K562 (cell line): ENCODE results near the gene ENKD1. TPM values are rescaled to one million over a fixed set of nuclear protein-coding genes. Genes with fewer than 3 reads are reported as not detected.

Experiments
- KLF6 ChIP-seq: fragments of 250-450 bp; sonication (Bioruptor Pico); IDR thresholded peaks from 2 replicates; pipeline ENCODE4 v1.4.0; 2020; ENCODE audit warnings: mild to moderate bottlenecking, moderate library complexity, borderline replicate concordance
- MCM3 ChIP-seq: fragments of 450-650 bp; IDR thresholded peaks from 2 replicates; pipeline ENCODE4 v1.6.1; 2016
- NCOR1 ChIP-seq: fragments of 450-650 bp; IDR thresholded peaks from 2 replicates; pipeline ENCODE4 v1.6.1; 2016; ENCODE audit warnings: mild to moderate bottlenecking, moderate library complexity
- NFE2L1 ChIP-seq: fragments of 450-650 bp; IDR thresholded peaks from 2 replicates; pipeline ENCODE4 v1.6.1; 2016; ENCODE audit warnings: missing genetic modification characterization, low read depth, mild to moderate bottlenecking, missing compliant biosample characterization, moderate library complexity, borderline replicate concordance
- RFX5 ChIP-seq: IDR thresholded peaks from 2 replicates; pipeline ENCODE4 v1.6.1; 2011; ENCODE audit warnings: low read depth, mild to moderate bottlenecking, improper control_type of control experiment, low read length
- ZNF695 ChIP-seq: fragments of 450-650 bp; formaldehyde crosslinking; IDR thresholded peaks from 2 replicates; pipeline ENCODE4 v1.4.0; 2020; ENCODE audit warnings: mild to moderate bottlenecking, moderate library complexity
- polyA plus RNA-seq, 8 experiments: library from polyadenylated mRNA; depleted of rRNA in 4 of 8; stranded (reverse) in 5 of 8; unstranded in 3 of 8; fragments of >200 nt; fragmentation: Nextera tagmentation in 2 of 8; fragmentation: Illumina TruSeq in 1 of 8; extraction: Ambion mirVana in 2 of 8; extraction: Trizol in 1 of 8; gene quantifications; 2 replicates each; pipeline versions ENCODE4 v1.2.1 to v1.2.3, GENCODE V29; 2011 to 2014; ENCODE audit warnings: inconsistent platforms in 1 of 8, missing spikeins in 1 of 8
- total RNA-seq, 7 experiments: library from RNA; depleted of rRNA in 6 of 7; stranded (reverse); fragments of >200 nt in 6 of 7; fragmentation: Illumina TruSeq in 2 of 7; extraction: Trizol in 2 of 7; gene quantifications; 2 replicates each; pipeline versions ENCODE4 v1.2.1 to v1.2.3, GENCODE V29; 2011 to 2021; ENCODE audit warnings: low replicate concordance in 1 of 7
- TF ChIP-seq, protein P1 (sequence below), 2 experiments: fragments of 450-650 bp; formaldehyde crosslinking in 1 of 2; IDR thresholded peaks; 2 replicates each; pipeline versions ENCODE4 v1.4.0 to v1.6.1; 2014 to 2020; ENCODE audit warnings: mild to moderate bottlenecking in 2 of 2, borderline replicate concordance in 1 of 2, low read depth in 1 of 2
- TF ChIP-seq, protein P2 (sequence below): fragments of 250-450 bp; sonication (Bioruptor Pico); IDR thresholded peaks from 2 replicates; pipeline ENCODE4 v1.5.0; 2021; ENCODE audit warnings: mild to moderate bottlenecking, moderate library complexity
- TF ChIP-seq, protein P3 (sequence below), 2 experiments: IDR thresholded peaks; 2 replicates each; pipeline ENCODE4 v1.6.1; 2011; ENCODE audit warnings: borderline replicate concordance in 1 of 2, control low read depth in 1 of 2, low read depth in 1 of 2, low read length in 1 of 2, mild to moderate bottlenecking in 1 of 2, mixed read lengths in 1 of 2, moderate library complexity in 1 of 2; ENCODE audit not compliant: insufficient read depth in 1 of 2, insufficient read length in 1 of 2, poor library complexity in 1 of 2, severe bottlenecking in 1 of 2; ENCODE audit errors: extremely low read depth in 1 of 2

Gene ENKD1
- total and polyA plus RNA-seq, 9 of the 15 experiments (the other 6 are each of a cell fraction or from before 2014, with no cell fraction given), result 1.1 to 26.9 (median 8.3) TPM

DNA sequence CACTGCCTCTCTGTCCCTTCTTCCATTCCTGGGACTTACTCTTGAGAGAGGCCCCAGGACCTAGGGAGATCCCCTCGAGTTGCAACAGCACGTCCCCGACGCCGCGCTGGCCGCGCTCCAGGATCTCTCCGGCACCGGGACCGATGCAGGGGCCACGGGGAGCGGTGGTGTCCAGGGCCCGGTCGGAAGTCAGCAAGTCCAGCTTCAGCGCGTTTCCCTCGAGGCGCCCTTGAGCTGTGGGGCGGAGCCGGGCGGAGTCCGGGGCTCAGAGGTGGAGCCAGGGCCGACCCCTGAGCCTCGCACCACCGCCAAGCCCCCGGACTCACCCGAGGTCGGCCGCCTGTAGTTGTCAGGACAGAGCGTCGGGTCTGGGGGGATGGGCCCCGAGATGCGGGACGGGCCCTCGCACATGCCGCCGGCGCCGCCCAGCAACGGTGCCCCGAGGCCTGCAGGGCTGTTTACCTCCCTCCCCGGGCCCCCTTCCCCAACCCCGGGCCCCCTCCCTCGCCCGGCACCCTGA, 458 bp downstream of the ENKD1 start (continued):
- TF ChIP-seq, protein P1, sequence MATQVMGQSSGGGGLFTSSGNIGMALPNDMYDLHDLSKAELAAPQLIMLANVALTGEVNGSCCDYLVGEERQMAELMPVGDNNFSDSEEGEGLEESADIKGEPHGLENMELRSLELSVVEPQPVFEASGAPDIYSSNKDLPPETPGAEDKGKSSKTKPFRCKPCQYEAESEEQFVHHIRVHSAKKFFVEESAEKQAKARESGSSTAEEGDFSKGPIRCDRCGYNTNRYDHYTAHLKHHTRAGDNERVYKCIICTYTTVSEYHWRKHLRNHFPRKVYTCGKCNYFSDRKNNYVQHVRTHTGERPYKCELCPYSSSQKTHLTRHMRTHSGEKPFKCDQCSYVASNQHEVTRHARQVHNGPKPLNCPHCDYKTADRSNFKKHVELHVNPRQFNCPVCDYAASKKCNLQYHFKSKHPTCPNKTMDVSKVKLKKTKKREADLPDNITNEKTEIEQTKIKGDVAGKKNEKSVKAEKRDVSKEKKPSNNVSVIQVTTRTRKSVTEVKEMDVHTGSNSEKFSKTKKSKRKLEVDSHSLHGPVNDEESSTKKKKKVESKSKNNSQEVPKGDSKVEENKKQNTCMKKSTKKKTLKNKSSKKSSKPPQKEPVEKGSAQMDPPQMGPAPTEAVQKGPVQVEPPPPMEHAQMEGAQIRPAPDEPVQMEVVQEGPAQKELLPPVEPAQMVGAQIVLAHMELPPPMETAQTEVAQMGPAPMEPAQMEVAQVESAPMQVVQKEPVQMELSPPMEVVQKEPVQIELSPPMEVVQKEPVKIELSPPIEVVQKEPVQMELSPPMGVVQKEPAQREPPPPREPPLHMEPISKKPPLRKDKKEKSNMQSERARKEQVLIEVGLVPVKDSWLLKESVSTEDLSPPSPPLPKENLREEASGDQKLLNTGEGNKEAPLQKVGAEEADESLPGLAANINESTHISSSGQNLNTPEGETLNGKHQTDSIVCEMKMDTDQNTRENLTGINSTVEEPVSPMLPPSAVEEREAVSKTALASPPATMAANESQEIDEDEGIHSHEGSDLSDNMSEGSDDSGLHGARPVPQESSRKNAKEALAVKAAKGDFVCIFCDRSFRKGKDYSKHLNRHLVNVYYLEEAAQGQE (IDR thresholded peaks at IDR 0.05; ENCODE audit: borderline replicate concordance), result no peak
- TF ChIP-seq, protein P1 (CRISPR knock-in tag; IDR thresholded peaks at IDR 0.05; ENCODE audit: low read depth), result no peak
- TF ChIP-seq, protein P2, sequence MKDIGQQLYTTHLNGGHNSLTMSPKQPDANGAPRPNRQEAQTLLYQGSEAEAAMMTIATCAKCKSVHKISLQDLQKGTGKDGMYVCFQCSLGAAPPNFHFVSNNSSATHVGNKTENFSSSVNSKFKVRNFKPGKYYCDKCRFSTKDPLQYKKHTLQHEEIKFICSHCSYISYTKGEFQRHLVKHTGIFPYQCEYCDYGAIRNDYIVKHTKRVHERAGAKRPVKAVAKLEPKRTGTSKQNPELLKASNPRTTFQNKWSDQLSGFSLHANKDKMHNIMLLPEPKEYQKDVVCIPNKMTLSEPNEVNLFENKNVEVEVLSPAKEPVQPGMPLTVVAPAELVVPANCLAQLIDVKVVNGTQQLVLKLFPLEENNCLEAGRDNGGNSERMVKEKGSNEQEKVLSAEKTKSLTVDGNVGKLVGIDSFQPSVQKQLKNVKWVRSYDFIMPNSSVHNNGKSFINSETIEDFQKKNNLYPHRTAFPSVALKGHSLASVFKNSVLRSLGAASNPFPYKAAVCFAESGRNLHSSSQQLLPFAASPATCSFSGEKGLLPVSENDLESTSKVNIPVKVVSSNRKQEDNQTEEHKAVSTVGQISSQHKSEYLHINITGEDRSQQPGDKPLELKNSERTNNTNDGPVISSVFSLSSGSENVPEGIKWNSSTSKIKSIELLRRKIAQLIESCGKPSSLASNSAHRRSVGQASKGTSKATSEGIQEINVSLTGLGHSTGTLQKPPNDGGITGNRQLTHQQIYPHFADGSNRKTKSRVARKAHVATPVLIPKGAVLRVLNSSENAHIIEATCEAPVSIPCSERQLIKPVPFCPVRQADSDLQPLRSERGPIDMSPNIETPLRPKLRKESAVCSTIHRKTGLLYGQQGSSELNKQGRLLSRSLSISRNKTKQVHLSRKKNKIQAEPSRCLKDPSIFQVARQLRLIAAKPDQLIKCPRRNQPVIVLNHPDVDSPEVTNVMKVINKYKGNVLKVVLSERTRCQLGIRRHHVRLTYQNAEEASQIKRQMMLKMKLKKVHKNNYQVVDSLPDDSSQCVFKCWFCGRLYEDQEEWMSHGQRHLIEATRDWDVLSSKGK (CRISPR knock-in tag), result no peak
- TF ChIP-seq NFE2L1 (no peak), ZNF695 (CRISPR knock-in tag) (no peak), MCM3 (no peak), KLF6 (CRISPR knock-in tag) (no peak), NCOR1 (no peak), RFX5 (no peak)
- TF ChIP-seq, protein P3, sequence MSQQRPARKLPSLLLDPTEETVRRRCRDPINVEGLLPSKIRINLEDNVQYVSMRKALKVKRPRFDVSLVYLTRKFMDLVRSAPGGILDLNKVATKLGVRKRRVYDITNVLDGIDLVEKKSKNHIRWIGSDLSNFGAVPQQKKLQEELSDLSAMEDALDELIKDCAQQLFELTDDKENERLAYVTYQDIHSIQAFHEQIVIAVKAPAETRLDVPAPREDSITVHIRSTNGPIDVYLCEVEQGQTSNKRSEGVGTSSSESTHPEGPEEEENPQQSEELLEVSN (IDR thresholded peaks at IDR 0.05; ENCODE audit: borderline replicate concordance in 1 of 2, extremely low read depth in 1 of 2, insufficient read depth in 1 of 2, insufficient read length in 1 of 2, low read depth in 1 of 2, low read length in 1 of 2, poor library complexity in 1 of 2, severe bottlenecking in 1 of 2), result peak; percentile 5 to 18
